Thoracic aorta (tissue), 2 donors: Measurements from ENCODE around the gene ZDHHC14. TPM values are rescaled to one million over a fixed set of nuclear protein-coding genes. Genes with fewer than 3 reads are reported as not detected.

Source experiments
- ATAC-seq: fragments of 150-250 bp; one replicate; pipeline ENCODE4 v1.8.0; 2017; ENCODE audit warnings: low read depth; ENCODE audit not compliant: insufficient number of reproducible peaks, low FRiP score
- DNase-seq: peaks from one replicate; pipeline ENCODE4 v3.0.0-alpha.2; 2020; ENCODE audit warnings: low spot score
- H3K27ac ChIP-seq, 2 donors: fragments of 200-600 bp; sonication (generic); 1 replicate in 1 of 2; 2 replicates in 1 of 2; pipeline ENCODE4 v1.5.1; 2016; ENCODE audit warnings: mild to moderate bottlenecking in 2 of 2, moderate library complexity in 2 of 2
- H3K27me3 ChIP-seq: fragments of 200-600 bp; sonication (generic); replicated peaks from 2 replicates; pipeline ENCODE4 v1.6.0; 2016; ENCODE audit warnings: mild to moderate bottlenecking; ENCODE audit not compliant: insufficient read depth
- H3K36me3 ChIP-seq: fragments of 200-600 bp; sonication (generic); one replicate; pipeline ENCODE4 v1.5.1; 2016
- H3K4me1 ChIP-seq, 2 donors: fragments of 200-600 bp; sonication (generic); 1 replicate in 1 of 2; 2 replicates in 1 of 2; pipeline versions ENCODE4 v1.5.1 to v1.6.0; 2016; ENCODE audit warnings: low read depth in 2 of 2, mild to moderate bottlenecking in 1 of 2; ENCODE audit not compliant: control insufficient read depth in 1 of 2
- H3K4me3 ChIP-seq: fragments of 200-600 bp; sonication (generic); 2 replicates; pipeline ENCODE4 v1.5.1; 2016; ENCODE audit warnings: mild to moderate bottlenecking
- H3K9me3 ChIP-seq: fragments of 200-600 bp; sonication (generic); 2 replicates; pipeline ENCODE4 v1.5.1; 2016
- total RNA-seq, 2 donors: library from RNA; depleted of rRNA; stranded (reverse); fragments of >200 nt; gene quantifications; one replicate each; pipeline versions ENCODE4 v1.1.0 to v1.2.3, GENCODE V29; 2016
- TF ChIP-seq, protein P1 (sequence below): fragments of 200-600 bp; sonication (generic); IDR thresholded peaks from one replicate; pipeline ENCODE4 v1.5.1; 2019; ENCODE audit warnings: antibody characterized with exemption

ZDHHC14 gene
- total RNA-seq, 2 donors from 2014 or later: 20.0 to 31.1 TPM

DNA sequence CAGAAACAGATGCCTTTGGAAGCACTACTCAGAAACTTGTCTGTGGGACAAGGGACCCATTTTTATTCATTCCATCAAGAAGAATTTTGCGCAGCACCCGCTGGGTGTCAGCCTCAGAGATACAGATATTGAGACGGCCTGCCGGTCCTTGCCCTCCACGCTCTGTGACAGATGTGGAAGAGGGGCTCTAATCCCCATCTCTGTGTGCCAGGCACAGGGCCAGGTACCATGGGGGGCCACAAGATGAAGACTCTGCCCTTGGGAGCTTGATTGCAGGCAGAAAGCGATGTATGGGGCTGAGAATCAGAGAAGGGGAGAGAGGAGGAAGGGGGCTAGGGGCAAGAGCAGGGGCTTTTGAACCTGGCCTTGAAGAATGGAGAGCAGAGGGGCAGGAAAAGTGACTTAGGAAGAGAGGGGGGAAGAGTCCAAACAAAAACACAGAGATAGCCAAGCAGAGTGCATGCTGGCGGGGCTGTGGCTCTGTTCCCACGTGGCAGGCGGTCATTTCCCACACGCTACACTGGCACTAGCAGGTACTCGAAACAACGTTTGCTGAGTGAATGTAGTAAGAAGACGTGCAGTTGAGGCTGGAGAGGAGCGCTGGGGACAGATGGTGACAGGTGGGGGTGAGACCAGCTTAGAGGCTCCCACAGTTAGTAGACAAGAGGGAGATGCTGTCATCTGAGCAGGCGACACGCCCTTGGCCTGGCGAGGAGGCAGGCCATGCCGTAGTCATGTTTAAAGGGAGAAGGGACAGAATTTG is 271.8 kb downstream of the ZDHHC14 start:
- Histone ChIP-seq H3K4me1 (peaks cover 0 to 5% of the 10 kb centered on the region in 2 donors), H3K27me3 (no peaks in the 10 kb centered on the region), H3K9me3 (no peaks in the 10 kb centered on the region), H3K4me3 (no peak overlapping the region), H3K27ac (no peak overlapping the region), H3K36me3 (peaks cover 5% of the 10 kb centered on the region)
- TF ChIP-seq, protein P1, sequence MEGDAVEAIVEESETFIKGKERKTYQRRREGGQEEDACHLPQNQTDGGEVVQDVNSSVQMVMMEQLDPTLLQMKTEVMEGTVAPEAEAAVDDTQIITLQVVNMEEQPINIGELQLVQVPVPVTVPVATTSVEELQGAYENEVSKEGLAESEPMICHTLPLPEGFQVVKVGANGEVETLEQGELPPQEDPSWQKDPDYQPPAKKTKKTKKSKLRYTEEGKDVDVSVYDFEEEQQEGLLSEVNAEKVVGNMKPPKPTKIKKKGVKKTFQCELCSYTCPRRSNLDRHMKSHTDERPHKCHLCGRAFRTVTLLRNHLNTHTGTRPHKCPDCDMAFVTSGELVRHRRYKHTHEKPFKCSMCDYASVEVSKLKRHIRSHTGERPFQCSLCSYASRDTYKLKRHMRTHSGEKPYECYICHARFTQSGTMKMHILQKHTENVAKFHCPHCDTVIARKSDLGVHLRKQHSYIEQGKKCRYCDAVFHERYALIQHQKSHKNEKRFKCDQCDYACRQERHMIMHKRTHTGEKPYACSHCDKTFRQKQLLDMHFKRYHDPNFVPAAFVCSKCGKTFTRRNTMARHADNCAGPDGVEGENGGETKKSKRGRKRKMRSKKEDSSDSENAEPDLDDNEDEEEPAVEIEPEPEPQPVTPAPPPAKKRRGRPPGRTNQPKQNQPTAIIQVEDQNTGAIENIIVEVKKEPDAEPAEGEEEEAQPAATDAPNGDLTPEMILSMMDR: no peak
- no peak for DNase-seq
- ATAC-seq: no peak

DNA sequence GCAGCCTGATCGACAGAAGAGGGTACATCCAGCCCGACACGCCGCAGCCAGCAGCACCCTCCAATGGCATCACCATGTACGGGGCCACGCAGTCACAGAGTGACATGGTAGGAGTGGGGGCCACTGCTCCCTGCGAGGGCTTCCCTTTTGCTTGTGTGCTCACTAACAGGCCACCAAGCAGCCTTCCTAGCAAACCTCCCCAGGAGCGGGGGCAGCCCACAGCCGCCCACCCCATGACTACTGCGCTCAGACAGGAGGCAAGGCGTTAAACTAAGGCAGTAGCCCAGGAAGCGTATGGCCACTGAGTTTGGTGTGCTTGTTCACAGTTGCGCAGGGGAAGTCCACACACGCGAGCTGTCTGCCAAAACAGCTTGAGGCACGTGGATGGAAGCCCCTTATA is 272.5 kb downstream of the ZDHHC14 start:
- H3K4me1 ChIP-seq: peaks cover 0 to 5% of the 10 kb centered on the region in 2 donors
- DNase-seq: no peak
- H3K9me3 ChIP-seq: no peaks in the 10 kb centered on the region
- no peaks in the 10 kb centered on the region for H3K27me3 ChIP-seq
- ATAC-seq: no peak
- no peak overlapping the region for H3K4me3 ChIP-seq
- TF ChIP-seq, protein P1: no peak
- peaks cover 5% of the 10 kb centered on the region for H3K36me3 ChIP-seq
- H3K27ac ChIP-seq: no peak overlapping the region

DNA sequence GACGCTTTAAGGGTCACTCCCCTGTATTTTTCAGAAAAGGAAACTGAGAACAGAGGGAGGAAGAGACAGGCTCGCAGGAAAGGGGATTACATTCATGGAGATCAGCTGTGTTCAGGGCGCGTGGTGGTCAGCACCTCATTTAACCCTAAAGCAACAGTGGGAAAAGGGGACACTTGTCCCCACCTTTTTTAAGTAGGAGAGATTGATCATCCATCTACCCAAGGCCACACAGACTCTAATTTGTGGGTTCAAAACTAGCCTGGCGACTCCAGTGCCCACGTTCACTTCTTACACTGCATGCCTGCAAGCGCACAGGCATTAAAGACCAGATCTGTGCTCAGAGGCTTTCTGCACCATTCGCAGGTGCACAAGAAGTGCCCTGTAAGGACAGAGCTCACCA is 274.1 kb downstream of the ZDHHC14 start:
- no peaks in the 10 kb centered on the region for H3K9me3 ChIP-seq
- no peaks in the 10 kb centered on the region for H3K27me3 ChIP-seq
- H3K27ac ChIP-seq: no peak overlapping the region
- TF ChIP-seq, protein P1: no peak
- H3K36me3 ChIP-seq: peaks cover 5% of the 10 kb centered on the region
- H3K4me3 ChIP-seq: no peak overlapping the region
- no peak for DNase-seq
- H3K4me1 ChIP-seq: peaks cover 0 to under 1% of the 10 kb centered on the region in 2 donors
- ATAC-seq: no peak

DNA sequence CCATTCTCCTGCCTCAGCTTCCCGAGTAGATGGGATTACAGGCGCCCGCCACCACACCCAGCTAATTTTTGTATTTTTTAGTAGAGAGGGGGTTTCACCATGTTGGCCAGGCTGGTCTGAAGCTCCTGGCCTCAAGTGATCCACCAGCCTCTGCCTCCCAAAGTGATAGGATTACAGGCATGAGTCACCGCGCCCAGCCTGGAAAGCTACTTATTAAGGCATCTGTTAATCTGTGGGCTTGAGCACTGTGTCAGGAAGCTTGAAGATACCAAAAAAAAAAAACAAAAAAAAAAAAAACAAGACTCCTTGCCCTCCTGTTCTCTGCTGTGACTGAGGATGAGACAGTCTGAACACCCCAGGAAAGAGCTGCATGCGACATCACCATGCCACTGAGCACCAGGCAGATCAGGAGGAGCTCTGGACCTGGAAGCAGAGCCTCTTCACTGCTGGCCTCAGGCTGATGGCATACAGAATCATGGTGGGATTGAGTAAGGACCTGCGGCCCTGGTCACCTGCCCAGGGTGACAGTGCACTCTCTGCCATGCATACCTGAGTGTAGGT is 275.5 kb downstream of the ZDHHC14 start:
- no peak for ATAC-seq
- no peaks in the 10 kb centered on the region for H3K4me1 ChIP-seq
- no peak overlapping the region for H3K27ac ChIP-seq
- DNase-seq: no peak
- H3K4me3 ChIP-seq: no peak overlapping the region
- peaks cover 5% of the 10 kb centered on the region for H3K36me3 ChIP-seq
- H3K9me3 ChIP-seq: no peaks in the 10 kb centered on the region
- TF ChIP-seq, protein P1: no peak
- no peaks in the 10 kb centered on the region for H3K27me3 ChIP-seq

DNA sequence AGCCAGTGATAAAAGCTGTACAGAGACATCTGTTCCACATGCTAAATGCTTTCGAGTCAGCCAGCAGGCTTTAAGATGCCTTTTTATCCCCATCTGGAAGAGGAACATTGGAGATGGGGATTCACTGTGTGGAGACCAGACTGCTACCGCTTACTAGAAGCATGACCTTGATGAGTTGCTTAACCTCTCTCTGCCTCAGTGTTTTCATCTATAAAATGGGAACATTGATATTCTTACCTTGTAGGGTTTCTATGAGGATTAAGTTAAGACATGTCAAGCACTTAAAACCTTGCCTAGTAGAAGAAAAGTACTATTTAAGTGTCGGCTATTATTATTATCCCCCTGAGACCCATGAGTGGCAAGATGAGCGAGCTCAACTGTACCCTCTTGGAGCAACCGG is 276.8 kb downstream of the ZDHHC14 start:
- no peak for ATAC-seq
- peaks cover 2% of the 10 kb centered on the region for H3K36me3 ChIP-seq

More for the DNA sequence above, 276.8 kb downstream of the ZDHHC14 start:
- TF ChIP-seq, protein P1: no peak
- Histone ChIP-seq H3K9me3 (no peaks in the 10 kb centered on the region), H3K4me1 (no peaks in the 10 kb centered on the region), H3K27me3 (no peaks in the 10 kb centered on the region), H3K27ac (no peak overlapping the region), H3K4me3 (no peak overlapping the region)
- DNase-seq: no peak
